Gastrocnemius medialis (tissue), 4 donors: ENCODE measurements around the gene GPRC5B. TPM values are rescaled to one million over a fixed set of nuclear protein-coding genes. Genes with fewer than 3 reads are reported as not detected.

ENCODE experiments used
- ATAC-seq, 2 donors: fragments of 150-250 bp; one replicate each; pipeline ENCODE4 v1.9.1; 2016
- DNase-seq, 2 donors: peaks; one replicate each; pipeline ENCODE4 v3.0.0-alpha.2; 2019
- H3K27ac ChIP-seq, 4 donors: fragments of 200-600 bp; sonication (generic); 1 replicate in 1 of 4; 2 replicates in 3 of 4; pipeline ENCODE4 v1.5.1; 2016 to 2018; ENCODE audit warnings: mild to moderate bottlenecking in 2 of 4, moderate library complexity in 1 of 4
- H3K27me3 ChIP-seq, 3 donors: fragments of 200-600 bp; sonication (generic) in 2 of 3; 1 replicate in 1 of 3; 2 replicates in 2 of 3; pipeline versions ENCODE4 v1.5.1 to v1.6.0; 2016 to 2019; ENCODE audit warnings: mild to moderate bottlenecking in 1 of 3, moderate library complexity in 1 of 3
- H3K36me3 ChIP-seq, 2 donors: fragments of 200-600 bp; sonication (generic) in 1 of 2; one replicate each; pipeline ENCODE4 v1.5.1; 2017 to 2018
- H3K4me1 ChIP-seq, 2 donors: fragments of 200-600 bp; sonication (generic) in 1 of 2; one replicate each; pipeline ENCODE4 v1.5.1; 2016 to 2017; ENCODE audit warnings: mild to moderate bottlenecking in 2 of 2
- H3K4me3 ChIP-seq, 4 donors: fragments of 200-600 bp; sonication (generic) in 3 of 4; 1 replicate in 1 of 4; 2 replicates in 3 of 4; pipeline ENCODE4 v1.5.1; 2016 to 2019; ENCODE audit warnings: mild to moderate bottlenecking in 2 of 4
- H3K9me3 ChIP-seq, 3 donors: fragments of 200-600 bp; sonication (generic) in 2 of 3; 1 replicate in 1 of 3; 2 replicates in 2 of 3; pipeline ENCODE4 v1.5.1; 2016 to 2019
- CTCF ChIP-seq, 5 experiments: fragments of 450-650 bp in 3 of 5; fragments of 200-600 bp in 2 of 5; sonication (generic) in 2 of 5; IDR thresholded peaks in 4 of 5; conservative IDR thresholded peaks in 1 of 5; 1 replicate in 4 of 5; 2 replicates in 1 of 5; pipeline ENCODE4 v1.5.1; 2016 to 2019; ENCODE audit warnings: antibody characterized with exemption in 5 of 5, mild to moderate bottlenecking in 3 of 5, moderate library complexity in 3 of 5
- POLR2A ChIP-seq, 2 donors: fragments of 450-650 bp; IDR thresholded peaks; one replicate each; pipeline ENCODE4 v1.6.1; 2017; ENCODE audit warnings: antibody characterized with exemption in 2 of 2, mild to moderate bottlenecking in 2 of 2, moderate library complexity in 2 of 2
- in situ Hi-C, 4 donors: fragments of 200-750 bp; cut with MboI; loops; one replicate each; pipeline versions ENCODE4 v1.15.0 to v1.8.0; 2017; ENCODE audit warnings: low sequenced_read_pairs in 4 of 4
- intact Hi-C: fragments of 100-400 bp; cut with DNase I; formaldehyde crosslinking; loops from one replicate; pipeline ENCODE4 v1.15.1; 2023; ENCODE audit warnings: low total_unique reads
- total RNA-seq, 4 donors: library from RNA; depleted of rRNA; stranded (reverse); fragments of >200 nt; gene quantifications; one replicate each; pipeline versions ENCODE4 v1.1.0 to v1.2.3, GENCODE V29; 2016

Gene GPRC5B
- total RNA-seq, 4 donors from 2014 or later, result 41.9 to 89.2 (median 71.3) TPM

GRCh38 chr16:19863990-19864389 is 20.7 kb downstream of the GPRC5B start:
- in situ Hi-C loops (no loop called here), intact Hi-C loops (no loop called here)
- no peak for TF ChIP-seq CTCF (IDR thresholded peaks at IDR 0.05 in 4 of 5, conservative IDR thresholded peaks at IDR 0.05 in 1 of 5)
- no peak for TF ChIP-seq POLR2A (IDR thresholded peaks at IDR 0.05)
- Histone ChIP-seq H3K9me3 (no peaks in the 10 kb centered on the region), H3K4me3 (no peak overlapping the region), H3K4me1 (peaks cover 41 to 66% of the 10 kb centered on the region in 2 donors), H3K36me3 (peaks cover 0 to 22% of the 10 kb centered on the region in 2 donors), H3K27me3 (no peaks in the 10 kb centered on the region), H3K27ac (peak overlapping the region; percentile 71 to 81 (median 76))
- DNase-seq (no peak), ATAC-seq (no peak)

GRCh38 chr16:19861811-19862327 is 22.8 kb downstream of the GPRC5B start:
- DNase-seq, result no peak
- ATAC-seq, result no peak
- intact Hi-C loops (loop anchor here (1.0 kb wide), 1 partner anchor 31 kb away; no protein-coding TSS in a partner anchor), in situ Hi-C loops (no loop called here)
- Histone ChIP-seq H3K4me3 (no peak overlapping the region), H3K27me3 (no peaks in the 10 kb centered on the region), H3K9me3 (no peaks in the 10 kb centered on the region), H3K4me1 (peaks cover 30 to 53% of the 10 kb centered on the region in 2 donors), H3K27ac (peak overlapping the region in 3 of 4 donors; percentile 75 to 79 (median 76)), H3K36me3 (peaks cover 0 to 29% of the 10 kb centered on the region in 2 donors)
- no peak for TF ChIP-seq POLR2A (IDR thresholded peaks at IDR 0.05)
- TF ChIP-seq CTCF (IDR thresholded peaks at IDR 0.05 in 4 of 5, conservative IDR thresholded peaks at IDR 0.05 in 1 of 5), result no peak

GRCh38 chr16:19861133-19861532 is 23.5 kb downstream of the GPRC5B start:
- DNase-seq, result no peak
- H3K27ac ChIP-seq, result peak overlapping the region; percentile 31 to 79 (median 76)
- intact Hi-C loops, result loop anchor here (1.0 kb wide), 1 partner anchor 30 kb away; no protein-coding TSS in a partner anchor
- ATAC-seq, result no peak
- peaks cover 0 to 29% of the 10 kb centered on the region in 2 donors for H3K36me3 ChIP-seq
- in situ Hi-C loops, result no loop called here
- H3K9me3 ChIP-seq, result no peaks in the 10 kb centered on the region
- H3K4me1 ChIP-seq, result peaks cover 30 to 53% of the 10 kb centered on the region in 2 donors
- H3K27me3 ChIP-seq, result no peaks in the 10 kb centered on the region
- no peak for TF ChIP-seq POLR2A (IDR thresholded peaks at IDR 0.05)
- no peak for TF ChIP-seq CTCF (IDR thresholded peaks at IDR 0.05 in 4 of 5, conservative IDR thresholded peaks at IDR 0.05 in 1 of 5)
- no peak overlapping the region for H3K4me3 ChIP-seq

GRCh38 chr16:19860166-19861041 is 24.2 kb downstream of the GPRC5B start:
- H3K9me3 ChIP-seq, result no peaks in the 10 kb centered on the region
- H3K27ac ChIP-seq, result peak overlapping the region; percentile 47 to 79 (median 76)
- peaks cover 30 to 48% of the 10 kb centered on the region in 2 donors for H3K4me1 ChIP-seq
- peaks cover 0 to 32% of the 10 kb centered on the region in 2 donors for H3K36me3 ChIP-seq
- no peaks in the 10 kb centered on the region for H3K27me3 ChIP-seq
- in situ Hi-C loops (no loop called here), intact Hi-C loops (loop anchor here (1.0 kb wide), 1 partner anchor 29 kb away; no protein-coding TSS in a partner anchor)
- TF ChIP-seq CTCF (IDR thresholded peaks at IDR 0.05 in 4 of 5, conservative IDR thresholded peaks at IDR 0.05 in 1 of 5), result no peak
- no peak for TF ChIP-seq POLR2A (IDR thresholded peaks at IDR 0.05)
- DNase-seq (no peak), ATAC-seq (peak in 1 of 2 donors; percentile 21)
- H3K4me3 ChIP-seq, result no peak overlapping the region
